ENCODE results near the gene CAMSAP1.

DNA sequence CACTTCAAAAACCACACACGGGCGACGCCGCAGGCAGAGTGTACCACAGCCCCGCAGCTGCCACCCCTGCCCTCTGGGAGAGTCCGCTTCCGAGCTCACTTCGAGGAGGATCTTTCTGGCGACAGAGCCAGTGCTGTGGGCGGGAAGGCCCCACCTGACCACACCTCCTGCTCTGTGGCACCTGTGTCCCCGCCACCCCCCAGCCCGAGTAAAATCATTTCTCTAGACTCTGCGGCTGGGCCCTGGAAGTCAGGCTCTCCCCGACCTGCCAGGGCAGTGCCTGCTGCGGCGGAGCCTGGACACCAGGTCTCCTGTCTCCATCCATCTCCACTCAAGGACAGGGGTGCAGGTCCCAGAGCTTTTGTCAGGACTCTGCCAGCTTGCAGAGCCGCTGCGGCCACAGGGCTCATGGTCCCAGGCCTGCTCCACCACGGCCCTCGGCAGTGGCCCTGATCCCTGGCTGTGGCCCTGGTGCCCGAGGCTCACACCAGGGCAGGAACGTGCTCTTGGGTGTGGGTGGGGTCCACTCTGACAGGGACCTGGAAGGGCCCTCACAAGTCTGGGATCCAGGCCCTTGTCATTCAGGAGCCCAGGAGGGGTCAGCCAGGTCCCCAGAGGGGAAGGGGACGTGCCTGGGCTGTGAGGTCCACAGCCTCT is 20.9 kb upstream of the CAMSAP1 start:
- TF ChIP-seq, protein P1, sequence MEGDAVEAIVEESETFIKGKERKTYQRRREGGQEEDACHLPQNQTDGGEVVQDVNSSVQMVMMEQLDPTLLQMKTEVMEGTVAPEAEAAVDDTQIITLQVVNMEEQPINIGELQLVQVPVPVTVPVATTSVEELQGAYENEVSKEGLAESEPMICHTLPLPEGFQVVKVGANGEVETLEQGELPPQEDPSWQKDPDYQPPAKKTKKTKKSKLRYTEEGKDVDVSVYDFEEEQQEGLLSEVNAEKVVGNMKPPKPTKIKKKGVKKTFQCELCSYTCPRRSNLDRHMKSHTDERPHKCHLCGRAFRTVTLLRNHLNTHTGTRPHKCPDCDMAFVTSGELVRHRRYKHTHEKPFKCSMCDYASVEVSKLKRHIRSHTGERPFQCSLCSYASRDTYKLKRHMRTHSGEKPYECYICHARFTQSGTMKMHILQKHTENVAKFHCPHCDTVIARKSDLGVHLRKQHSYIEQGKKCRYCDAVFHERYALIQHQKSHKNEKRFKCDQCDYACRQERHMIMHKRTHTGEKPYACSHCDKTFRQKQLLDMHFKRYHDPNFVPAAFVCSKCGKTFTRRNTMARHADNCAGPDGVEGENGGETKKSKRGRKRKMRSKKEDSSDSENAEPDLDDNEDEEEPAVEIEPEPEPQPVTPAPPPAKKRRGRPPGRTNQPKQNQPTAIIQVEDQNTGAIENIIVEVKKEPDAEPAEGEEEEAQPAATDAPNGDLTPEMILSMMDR (conservative IDR thresholded peaks at IDR 0.05; ENCODE audit: low read depth, low read length) = no peak
- TF ChIP-seq MAZ (IDR thresholded peaks at IDR 0.05; ENCODE audit: borderline replicate concordance, low read depth, low read length) (no peak), POLR2A (IDR thresholded peaks at IDR 0.05; ENCODE audit: low read depth, low read length) (no peak), CEBPB (IDR thresholded peaks at IDR 0.05; ENCODE audit: low read depth, low read length) (no peak), RFX5 (IDR thresholded peaks at IDR 0.05; ENCODE audit: low read depth, low read length) (no peak), RCOR1 (IDR thresholded peaks at IDR 0.05; ENCODE audit: insufficient replicate concordance, low read length) (no peak), SMC3 (IDR thresholded peaks at IDR 0.05; ENCODE audit: low read depth, low read length) (no peak), RAD21 (IDR thresholded peaks at IDR 0.05; ENCODE audit: low read length) (no peak), BHLHE40 (IDR thresholded peaks at IDR 0.05; ENCODE audit: low read depth, low read length) (no peak), MAFK (IDR thresholded peaks at IDR 0.05; ENCODE audit: low read depth, low read length) (no peak), MXI1 (IDR thresholded peaks at IDR 0.05; ENCODE audit: borderline replicate concordance, low read depth, low read length) (no peak)
- TF ChIP-seq, protein P2, sequence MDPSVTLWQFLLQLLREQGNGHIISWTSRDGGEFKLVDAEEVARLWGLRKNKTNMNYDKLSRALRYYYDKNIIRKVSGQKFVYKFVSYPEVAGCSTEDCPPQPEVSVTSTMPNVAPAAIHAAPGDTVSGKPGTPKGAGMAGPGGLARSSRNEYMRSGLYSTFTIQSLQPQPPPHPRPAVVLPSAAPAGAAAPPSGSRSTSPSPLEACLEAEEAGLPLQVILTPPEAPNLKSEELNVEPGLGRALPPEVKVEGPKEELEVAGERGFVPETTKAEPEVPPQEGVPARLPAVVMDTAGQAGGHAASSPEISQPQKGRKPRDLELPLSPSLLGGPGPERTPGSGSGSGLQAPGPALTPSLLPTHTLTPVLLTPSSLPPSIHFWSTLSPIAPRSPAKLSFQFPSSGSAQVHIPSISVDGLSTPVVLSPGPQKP (IDR thresholded peaks at IDR 0.05; ENCODE audit: borderline replicate concordance, low read depth, low read length) = no peak
- TF ChIP-seq, protein P3, sequence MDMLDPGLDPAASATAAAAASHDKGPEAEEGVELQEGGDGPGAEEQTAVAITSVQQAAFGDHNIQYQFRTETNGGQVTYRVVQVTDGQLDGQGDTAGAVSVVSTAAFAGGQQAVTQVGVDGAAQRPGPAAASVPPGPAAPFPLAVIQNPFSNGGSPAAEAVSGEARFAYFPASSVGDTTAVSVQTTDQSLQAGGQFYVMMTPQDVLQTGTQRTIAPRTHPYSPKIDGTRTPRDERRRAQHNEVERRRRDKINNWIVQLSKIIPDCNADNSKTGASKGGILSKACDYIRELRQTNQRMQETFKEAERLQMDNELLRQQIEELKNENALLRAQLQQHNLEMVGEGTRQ (IDR thresholded peaks at IDR 0.05; ENCODE audit: low read depth, low read length) = no peak

Measured in IMR-90 (cell line).